ENCODE data around the gene YWHAQ.

DNA sequence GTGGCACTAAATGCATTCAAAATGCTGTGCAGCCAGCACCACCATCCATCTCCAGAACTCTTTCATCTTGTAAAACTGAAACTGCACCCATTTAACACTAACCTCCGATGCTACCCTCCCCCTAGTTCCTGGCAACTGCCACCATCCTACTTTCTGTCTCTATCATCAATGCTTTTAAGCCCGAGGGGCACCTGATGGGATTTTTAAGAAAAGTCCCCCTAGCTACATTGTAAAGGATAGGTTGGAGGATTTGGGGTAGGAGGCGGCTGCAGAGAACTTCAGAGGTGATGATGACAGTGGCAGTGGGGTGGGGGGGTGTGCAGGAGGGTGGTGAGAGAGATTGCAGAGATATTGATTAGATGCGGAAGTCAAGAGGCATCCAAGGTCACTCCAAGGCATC, 10.8 kb upstream of the YWHAQ start:
- TF ChIP-seq GLIS3 (CRISPR knock-in tag; IDR thresholded peaks at IDR 0.05) = no peak
- TF ChIP-seq ZNF565 (CRISPR knock-in tag; conservative IDR thresholded peaks at IDR 0.05; ENCODE audit: low read depth) = no peak
- no peak for TF ChIP-seq ZFP3 (CRISPR knock-in tag; IDR thresholded peaks at IDR 0.05)
- TF ChIP-seq, protein P1, sequence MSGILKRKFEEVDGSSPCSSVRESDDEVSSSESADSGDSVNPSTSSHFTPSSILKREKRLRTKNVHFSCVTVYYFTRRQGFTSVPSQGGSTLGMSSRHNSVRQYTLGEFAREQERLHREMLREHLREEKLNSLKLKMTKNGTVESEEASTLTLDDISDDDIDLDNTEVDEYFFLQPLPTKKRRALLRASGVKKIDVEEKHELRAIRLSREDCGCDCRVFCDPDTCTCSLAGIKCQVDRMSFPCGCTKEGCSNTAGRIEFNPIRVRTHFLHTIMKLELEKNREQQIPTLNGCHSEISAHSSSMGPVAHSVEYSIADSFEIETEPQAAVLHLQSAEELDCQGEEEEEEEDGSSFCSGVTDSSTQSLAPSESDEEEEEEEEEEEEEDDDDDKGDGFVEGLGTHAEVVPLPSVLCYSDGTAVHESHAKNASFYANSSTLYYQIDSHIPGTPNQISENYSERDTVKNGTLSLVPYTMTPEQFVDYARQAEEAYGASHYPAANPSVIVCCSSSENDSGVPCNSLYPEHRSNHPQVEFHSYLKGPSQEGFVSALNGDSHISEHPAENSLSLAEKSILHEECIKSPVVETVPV (CRISPR knock-in tag; IDR thresholded peaks at IDR 0.05) = no peak
- TF ChIP-seq ZFP30 (CRISPR knock-in tag; IDR thresholded peaks at IDR 0.05) = no peak

Data from SK-N-SH treated with all-trans-retinoic acid at 6 μM for 48 hours (cell line).